D721Med (cell line): ENCODE results near the gene GABPB1.

Experiments used
- DNase-seq: peaks from one replicate; pipeline ENCODE4 v3.0.0; 2011; ENCODE audit warnings: low spot score; ENCODE audit not compliant: insufficient read length
- FAIRE-seq: peaks from 2 replicates; lab custom pipeline; 2011; peaks lifted over from hg19 to GRCh38; lab: Jason Lieb, UNC
- TF ChIP-seq, protein P1 (sequence below): IDR thresholded peaks from 2 replicates; pipeline ENCODE4 v1.5.1; 2012; ENCODE audit warnings: mild to moderate bottlenecking, control low read depth; ENCODE audit not compliant: insufficient read depth; ENCODE audit errors: missing control alignments

GABPB1 gene

DNA sequence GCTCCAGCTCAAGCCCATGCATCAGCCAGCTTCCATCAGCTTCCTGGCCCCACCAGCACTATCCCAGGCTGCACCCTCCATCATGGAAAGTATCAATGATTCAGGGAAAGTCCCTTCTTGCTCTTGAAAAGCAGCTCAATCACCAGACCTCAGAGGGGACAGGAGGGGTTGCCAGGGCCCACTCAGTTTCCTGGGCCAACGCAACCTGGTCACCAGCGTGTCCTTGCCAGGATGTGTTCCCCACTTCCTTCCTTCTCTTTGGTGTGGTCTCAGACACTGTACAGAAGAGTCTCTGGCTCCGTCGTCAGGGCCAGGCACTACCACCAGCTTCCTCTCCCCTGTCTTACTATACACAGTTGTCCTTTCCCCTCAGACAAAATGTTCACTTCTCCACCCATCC, 92.5 kb downstream of the GABPB1 start:
- DNase-seq = no peak
- TF ChIP-seq, protein P1, sequence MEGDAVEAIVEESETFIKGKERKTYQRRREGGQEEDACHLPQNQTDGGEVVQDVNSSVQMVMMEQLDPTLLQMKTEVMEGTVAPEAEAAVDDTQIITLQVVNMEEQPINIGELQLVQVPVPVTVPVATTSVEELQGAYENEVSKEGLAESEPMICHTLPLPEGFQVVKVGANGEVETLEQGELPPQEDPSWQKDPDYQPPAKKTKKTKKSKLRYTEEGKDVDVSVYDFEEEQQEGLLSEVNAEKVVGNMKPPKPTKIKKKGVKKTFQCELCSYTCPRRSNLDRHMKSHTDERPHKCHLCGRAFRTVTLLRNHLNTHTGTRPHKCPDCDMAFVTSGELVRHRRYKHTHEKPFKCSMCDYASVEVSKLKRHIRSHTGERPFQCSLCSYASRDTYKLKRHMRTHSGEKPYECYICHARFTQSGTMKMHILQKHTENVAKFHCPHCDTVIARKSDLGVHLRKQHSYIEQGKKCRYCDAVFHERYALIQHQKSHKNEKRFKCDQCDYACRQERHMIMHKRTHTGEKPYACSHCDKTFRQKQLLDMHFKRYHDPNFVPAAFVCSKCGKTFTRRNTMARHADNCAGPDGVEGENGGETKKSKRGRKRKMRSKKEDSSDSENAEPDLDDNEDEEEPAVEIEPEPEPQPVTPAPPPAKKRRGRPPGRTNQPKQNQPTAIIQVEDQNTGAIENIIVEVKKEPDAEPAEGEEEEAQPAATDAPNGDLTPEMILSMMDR = no peak
- FAIRE-seq = no peak

GRCh38 chr15:50261981-50262380, 93.0 kb downstream of the GABPB1 start:
- DNase-seq (no peak), FAIRE-seq (no peak)
- TF ChIP-seq, protein P1 = no peak

DNA sequence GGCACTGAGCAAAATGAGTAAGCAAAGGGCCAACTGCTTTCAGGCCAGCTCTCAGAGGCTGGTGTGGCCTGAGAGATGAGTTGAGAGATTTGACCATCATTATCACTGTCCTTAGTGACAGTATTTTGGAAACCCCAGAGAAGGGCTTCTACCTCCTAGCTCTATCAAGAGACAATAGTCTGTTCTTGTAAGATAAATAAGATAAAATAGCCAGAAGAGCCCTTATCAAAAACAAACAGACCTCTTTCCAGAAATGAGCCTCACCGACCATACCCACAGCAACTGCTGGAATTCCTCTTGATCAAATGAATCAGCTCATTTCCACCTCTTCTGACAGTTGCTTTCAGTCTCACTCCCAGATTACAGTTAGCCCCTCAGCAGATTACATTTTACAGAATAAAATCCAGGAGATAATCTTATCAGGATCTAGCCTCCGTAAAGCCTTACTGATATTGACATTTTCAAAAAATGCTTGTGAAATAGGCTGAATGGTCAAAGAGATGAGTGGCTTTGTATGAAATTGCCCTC, 94.0 kb downstream of the GABPB1 start:
- DNase-seq (no peak), FAIRE-seq (no peak)
- TF ChIP-seq, protein P1 = no peak

DNA sequence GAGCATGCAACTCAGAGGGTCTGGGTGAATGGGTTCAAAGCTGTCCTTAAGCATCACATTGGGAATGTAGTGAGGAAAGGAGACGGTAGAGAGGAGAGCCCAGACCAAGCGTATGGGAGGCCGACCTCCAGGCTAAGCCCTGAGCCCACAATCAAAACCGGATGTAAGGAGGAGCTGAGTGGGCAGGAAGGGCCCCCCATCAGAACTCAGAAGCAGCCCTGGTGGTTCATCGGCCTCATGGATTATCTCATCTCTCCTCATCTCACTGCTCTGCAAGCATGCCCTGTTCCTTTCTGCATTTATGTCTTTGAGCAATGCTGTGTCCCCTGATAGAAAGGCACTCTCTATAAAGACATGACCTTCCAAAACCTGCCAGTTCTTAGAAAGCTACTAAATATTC, 95.7 kb downstream of the GABPB1 start:
- FAIRE-seq = no peak
- TF ChIP-seq, protein P1 = no peak
- no peak for DNase-seq

GRCh38 chr15:50257924-50258323, 97.1 kb downstream of the GABPB1 start:
- TF ChIP-seq, protein P1 = no peak
- FAIRE-seq (no peak), DNase-seq (no peak)

- FAIRE-seq (no peak), DNase-seq (no peak)
- TF ChIP-seq, protein P1 = no peak
These were observed 97.7 kb downstream of the GABPB1 start for GRCh38 chr15:50257332-50257731.

- DNase-seq = no peak
- TF ChIP-seq, protein P1 = no peak
- FAIRE-seq = no peak
These were observed 98.6 kb downstream of the GABPB1 start for GRCh38 chr15:50256188-50257041.
